ENCODE data around the gene NR4A1.

DNA sequence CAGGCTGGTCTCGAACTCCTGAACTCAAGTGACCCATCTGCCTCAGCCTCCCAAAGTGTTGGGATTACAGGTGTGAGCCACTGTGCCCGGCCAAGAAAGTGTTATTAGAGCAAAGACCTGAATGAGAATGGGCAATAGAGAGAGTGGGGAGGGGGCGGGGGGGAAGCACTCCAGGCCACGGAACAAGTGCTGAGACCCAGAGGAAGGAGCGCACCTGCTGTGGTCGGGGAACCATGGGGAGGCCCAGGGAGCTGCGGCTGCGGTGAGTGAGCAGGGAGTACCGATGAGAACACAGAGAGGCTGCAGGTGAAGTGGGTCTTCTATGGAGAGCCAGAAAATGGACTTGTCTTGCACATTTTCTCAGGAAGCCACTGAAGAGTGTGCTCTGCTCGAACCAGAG is 39.0 kb downstream of the NR4A1 start:
- TF ChIP-seq POU2F2 (IDR thresholded peaks at IDR 0.05; ENCODE audit: low read depth, low read length) (no peak), POLR2A (IDR thresholded peaks at IDR 0.05; ENCODE audit: low read depth, low read length) (no peak), TAF1 (IDR thresholded peaks at IDR 0.05; ENCODE audit: low read depth, low read length) (no peak), POLR2AphosphoS5 (IDR thresholded peaks at IDR 0.05; ENCODE audit: low read depth, low read length) (no peak), SPI1 (IDR thresholded peaks at IDR 0.05; ENCODE audit: low read depth, low read length) (no peak)

All from GM12891 (cell line).